IMR-90 (cell line): ENCODE measurements around the gene ARHGAP31. TPM values are rescaled to one million over a fixed set of nuclear protein-coding genes. Genes with fewer than 3 reads are reported as not detected.

Source experiments
- ATAC-seq: fragments of 200-7000 bp; cut with Tn5 transposase; 2 replicates; pipeline ENCODE4 v1.9.1; 2020; ENCODE audit warnings: low read depth, mild to moderate bottlenecking, moderate library complexity
- BruUV-seq: library from RNA; stranded (reverse); fragments of 400-500 nt; replicated peaks from 2 replicates; lab custom pipeline; 2021; lab: Mats Ljungman, UMichigan
- CTCF ChIA-PET: fragments of 300-600 bp; formaldehyde crosslinking; extraction: SDS; loops from one replicate; lab custom pipeline; 2021; ENCODE audit warnings: antibody characterized with exemption; lab: Yijun Ruan, JAX
- POLR2A ChIA-PET: fragments of 300-600 bp; sonication (Branson Sonifier 250); formaldehyde crosslinking; loops from one replicate; lab custom pipeline; 2022; ENCODE audit warnings: antibody characterized with exemption; ENCODE audit not compliant: unreplicated experiment; lab: Charles Lee
- DNase-seq: peaks from one replicate; pipeline ENCODE4 v3.0.0; 2013
- H2AFZ ChIP-seq: replicated peaks from 2 replicates; pipeline ENCODE3; 2013; ENCODE audit warnings: low read length, mild to moderate bottlenecking; ENCODE audit not compliant: poor library complexity
- H2AK5ac ChIP-seq: 2 replicates; pipeline ENCODE4 v1.6.1; 2013; ENCODE audit warnings: low read depth, low read length, inconsistent platforms
- H2AK9ac ChIP-seq: replicated peaks from 2 replicates; pipeline ENCODE3; 2013; ENCODE audit warnings: mild to moderate bottlenecking, low read depth, low read length, moderate library complexity; ENCODE audit not compliant: poor library complexity
- H2BK120ac ChIP-seq: 2 replicates; pipeline ENCODE4 v1.6.1; 2013; ENCODE audit warnings: low read depth, low read length, inconsistent platforms
- H2BK15ac ChIP-seq: 3 replicates; pipeline ENCODE4 v1.6.1; 2013; ENCODE audit warnings: low read depth, low read length, inconsistent platforms
- H2BK20ac ChIP-seq: 2 replicates; pipeline ENCODE4 v1.6.1; 2013; ENCODE audit warnings: low read depth, mild to moderate bottlenecking, inconsistent platforms, low read length, moderate library complexity
- H2BK5ac ChIP-seq: 2 replicates; pipeline ENCODE4 v1.6.1; 2013; ENCODE audit warnings: mild to moderate bottlenecking, low read depth, low read length, inconsistent platforms; ENCODE audit not compliant: poor library complexity, severe bottlenecking
- H3K14ac ChIP-seq: replicated peaks from 2 replicates; pipeline ENCODE4 v1.6.1; 2013; ENCODE audit warnings: low read depth, low read length, inconsistent platforms
- H3K18ac ChIP-seq: 2 replicates; pipeline ENCODE4 v1.6.1; 2013; ENCODE audit warnings: low read depth, low read length, control low read depth
- H3K23ac ChIP-seq: 2 replicates; pipeline ENCODE4 v1.6.1; 2013; ENCODE audit warnings: low read depth, low read length, inconsistent platforms
- H3K27ac ChIP-seq: 2 replicates; pipeline ENCODE4 v1.5.1; 2013; ENCODE audit warnings: mild to moderate bottlenecking, control low read depth, low read length; ENCODE audit not compliant: insufficient read depth
- H3K27me3 ChIP-seq: 2 replicates; pipeline ENCODE4 v1.6.1; 2013; ENCODE audit warnings: low read length; ENCODE audit not compliant: control insufficient read depth, insufficient read depth
- H3K36me3 ChIP-seq: 2 replicates; pipeline ENCODE4 v1.6.1; 2013; ENCODE audit warnings: low read length, mixed read lengths; ENCODE audit not compliant: control insufficient read depth, insufficient read depth
- H3K4ac ChIP-seq: 2 replicates; pipeline ENCODE4 v1.6.1; 2013; ENCODE audit warnings: low read depth, low read length, inconsistent platforms
- H3K4me1 ChIP-seq: 2 replicates; pipeline ENCODE4 v1.6.1; 2013; ENCODE audit warnings: low read length, mixed read lengths; ENCODE audit not compliant: control insufficient read depth, insufficient read depth
- H3K4me2 ChIP-seq: 2 replicates; pipeline ENCODE4 v1.6.1; 2013; ENCODE audit warnings: low read depth, mild to moderate bottlenecking, control low read depth, low read length, moderate library complexity
- H3K4me3 ChIP-seq: 2 replicates; pipeline ENCODE4 v1.5.1; 2013; ENCODE audit warnings: low read depth, mild to moderate bottlenecking, control low read depth, low read length, moderate library complexity; ENCODE audit not compliant: insufficient read depth
- H3K56ac ChIP-seq: 2 replicates; pipeline ENCODE4 v1.6.1; 2013; ENCODE audit warnings: low read length, inconsistent platforms; ENCODE audit not compliant: insufficient read depth; ENCODE audit errors: extremely low read depth
- H3K79me1 ChIP-seq, 2 experiments: 2 replicates each; pipeline ENCODE4 v1.6.1; 2013; ENCODE audit warnings: low read length in 2 of 2, inconsistent platforms in 1 of 2, low read depth in 1 of 2
- H3K9ac ChIP-seq: 2 replicates; pipeline ENCODE4 v1.6.1; 2013; ENCODE audit warnings: low read depth, low read length, control low read depth
- H3K9me1 ChIP-seq: 2 replicates; pipeline ENCODE4 v1.6.1; 2013; ENCODE audit warnings: low read length, inconsistent platforms; ENCODE audit not compliant: insufficient read depth
- H3K9me3 ChIP-seq: 2 replicates; pipeline ENCODE4 v1.6.1; 2013; ENCODE audit warnings: low read length; ENCODE audit not compliant: control insufficient read depth, insufficient read depth
- H4K20me1 ChIP-seq: 2 replicates; pipeline ENCODE4 v1.6.1; 2013; ENCODE audit warnings: low read length, inconsistent platforms; ENCODE audit not compliant: insufficient read depth
- H4K5ac ChIP-seq: 2 replicates; pipeline ENCODE4 v1.6.1; 2013; ENCODE audit warnings: mild to moderate bottlenecking, low read depth, low read length, control low read depth
- H4K8ac ChIP-seq, 2 experiments: 2 replicates each; pipeline ENCODE4 v1.6.1; 2013; ENCODE audit warnings: low read depth in 2 of 2, low read length in 2 of 2, control low read depth in 1 of 2, inconsistent platforms in 1 of 2
- H4K91ac ChIP-seq: 2 replicates; pipeline ENCODE4 v1.6.1; 2013; ENCODE audit warnings: low read depth, low read length, inconsistent platforms; ENCODE audit not compliant: insufficient read depth
- CHD1 ChIP-seq: IDR thresholded peaks from 2 replicates; pipeline ENCODE4 v1.6.1; 2012; ENCODE audit warnings: low read depth, low read length, improper control_type of control experiment
- RFX5 ChIP-seq: IDR thresholded peaks from 2 replicates; pipeline ENCODE4 v1.8.0; 2012; ENCODE audit warnings: low read depth, mild to moderate bottlenecking, low read length, moderate library complexity
- WGBS, 2 experiments: methylation state at CpG; one replicate each; pipeline versions ENCODE4 v1.1.5 to v1.1.7; 2013; ENCODE audit warnings: missing lambda C conversion rate in 2 of 2; ENCODE audit not compliant: insufficient read length in 1 of 2; ENCODE audit errors: extremely low coverage in 2 of 2; 5-methylcytosine and 5-hydroxymethylcytosine counted together
- dilution Hi-C: fragments of 300-500 bp; cut with HindIII; formaldehyde crosslinking; loops from one replicate; pipeline ENCODE4 v1.14.3; 2018; ENCODE audit warnings: low sequenced_read_pairs; ENCODE audit not compliant: unreplicated experiment
- in situ Hi-C: fragments of 300-500 bp; cut with MboI; formaldehyde crosslinking; loops from 3 replicates; pipeline ENCODE4 v1.14.3; 2019; ENCODE audit warnings: low sequenced_read_pairs, inconsistent platforms, mixed read lengths
- intact Hi-C: fragments of 100-400 bp; cut with micrococcal nuclease; formaldehyde crosslinking; loops from 2 replicates; pipeline ENCODE4 v1.10.0; 2022
- polyA plus RNA-seq, 3 experiments: library from polyadenylated mRNA; depleted of rRNA; stranded (reverse); fragments of >200 nt; gene quantifications; 2 replicates each; pipeline ENCODE4 v1.2.3, GENCODE V29; 2012; ENCODE audit warnings: low replicate concordance in 1 of 3
- total RNA-seq: library from RNA; depleted of rRNA; stranded (reverse); fragments of >200 nt; gene quantifications from 2 replicates; pipeline ENCODE4 v1.2.3, GENCODE V29; 2012

The ARHGAP31 gene
- total and polyA plus RNA-seq, 2 of the 4 experiments (the other 2 are of a cell fraction) = 6.6 to 7.7 TPM

DNA sequence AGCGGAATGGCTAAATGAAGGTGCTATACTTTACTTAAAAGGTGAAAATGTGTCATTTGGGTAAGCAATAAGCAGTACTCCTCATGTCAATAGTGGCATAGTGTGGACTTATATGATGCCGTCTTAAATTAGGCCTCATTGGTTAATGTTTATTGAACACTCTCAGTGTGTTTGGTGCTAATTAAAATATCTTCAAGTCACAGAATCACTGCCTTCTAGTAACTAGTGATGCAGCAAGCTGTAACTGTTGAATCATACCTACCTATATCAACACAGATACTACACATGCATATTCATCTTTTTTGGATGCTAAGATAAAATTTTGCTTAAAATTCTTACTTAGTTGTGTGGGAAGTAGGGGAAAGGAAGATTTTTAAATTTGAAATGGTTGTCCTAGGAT, 30.7 kb downstream of the ARHGAP31 start:
- Histone ChIP-seq H2BK5ac (no peak overlapping the region), H3K27me3 (no peaks in the 10 kb centered on the region), H3K4me2 (no peak overlapping the region), H4K91ac (no peak overlapping the region), H3K23ac (no peak overlapping the region; the same call in 1 of the 2 replicates), H3K56ac (no peak overlapping the region), H3K4me1 (peaks cover 10% of the 10 kb centered on the region), H3K36me3 (no peaks in the 10 kb centered on the region), H2BK15ac (no peak overlapping the region), H3K27ac (no peak overlapping the region), H2AK5ac (no peak overlapping the region), H3K14ac (no peak overlapping the region), H3K9me1 (peaks cover 12% of the 10 kb centered on the region; the same call in 1 of the 2 replicates), H3K4me3 (no peak overlapping the region), H3K9me3 (no peaks in the 10 kb centered on the region), H2BK20ac (no peak overlapping the region), H3K9ac (no peak overlapping the region), H3K18ac (no peak overlapping the region), H4K5ac (no peak overlapping the region), H2AK9ac (no peak overlapping the region), H2AFZ (no peak overlapping the region), H3K4ac (no peak overlapping the region), H4K8ac (no peak overlapping the region), H4K20me1 (no peaks in the 10 kb centered on the region), H2BK120ac (no peak overlapping the region), H3K79me1 (peaks cover 16 to 57% of the 10 kb centered on the region in 2 experiments)
- ChIA-PET CTCF (no interaction called here), POLR2A (no interaction called here)
- TF ChIP-seq CHD1 (no peak), RFX5 (peak; percentile 72; the same call in 1 of the 2 replicates)
- WGBS, 2 experiments = no CpG with 5 or more reads among the region's 2 CpGs
- intact Hi-C loops (no loop called here), in situ Hi-C loops (no loop called here), dilution Hi-C loops (no loop called here)
- BruUV-seq = no TSS peak
- ATAC-seq (no peak), DNase-seq (no peak)
